ENCODE data around the gene NFE2L3. TPM values are rescaled to one million over a fixed set of nuclear protein-coding genes. Genes with fewer than 3 reads are reported as not detected.
A peak's percentile ranks its signal among the peaks of the same experiment; 100 is the strongest.
"Not testable (repeated sequence)": the region's sequence is repeated elsewhere in the genome, so short reads cannot be mapped to it uniquely, and the experiment has no call there.

NFE2L3 gene
- total RNA-seq, 1 donor from 2014 or later: 42.1 TPM

GRCh38 chr7:26181474-26182227 is 29.7 kb downstream of the NFE2L3 start:
- no peaks in the 10 kb centered on the region for H3K36me3 Mint-ChIP-seq (ENCODE audit: unreplicated experiment)
- no peak overlapping the region for H3K4me3 Mint-ChIP-seq (ENCODE audit: unreplicated experiment)
- peaks cover 7% of the 10 kb centered on the region for H3K9me3 Mint-ChIP-seq (ENCODE audit: unreplicated experiment)
- no peak for TF ChIP-seq CTCF (IDR thresholded peaks at IDR 0.05; ENCODE audit: partially characterized antibody, unreplicated experiment)
- H3K4me1 Mint-ChIP-seq (ENCODE audit: low read depth, unreplicated experiment): peaks cover 2% of the 10 kb centered on the region
- DNase-seq: no peak
- peaks cover 4% of the 10 kb centered on the region for H3K27me3 Mint-ChIP-seq (ENCODE audit: unreplicated experiment)
- H3K27ac Mint-ChIP-seq (ENCODE audit: unreplicated experiment): no peak overlapping the region

- Mint-ChIP-seq H3K9me3 (ENCODE audit: unreplicated experiment) (peaks cover 8% of the 10 kb centered on the region), H3K4me3 (ENCODE audit: unreplicated experiment) (no peak overlapping the region)
These were observed 30.3 kb downstream of the NFE2L3 start for GRCh38 chr7:26182283-26182682.

GRCh38 chr7:26182706-26183105 is 30.7 kb downstream of the NFE2L3 start:
- Mint-ChIP-seq H3K9me3 (ENCODE audit: unreplicated experiment) (peaks cover 8% of the 10 kb centered on the region), H3K27me3 (ENCODE audit: unreplicated experiment) (peaks cover 4% of the 10 kb centered on the region), H3K27ac (ENCODE audit: unreplicated experiment) (no peak overlapping the region), H3K36me3 (ENCODE audit: unreplicated experiment) (no peaks in the 10 kb centered on the region), H3K4me1 (ENCODE audit: low read depth, unreplicated experiment) (peaks cover 2% of the 10 kb centered on the region), H3K4me3 (ENCODE audit: unreplicated experiment) (no peak overlapping the region)
- DNase-seq: no peak
- TF ChIP-seq CTCF (IDR thresholded peaks at IDR 0.05; ENCODE audit: partially characterized antibody, unreplicated experiment): no peak

More at GRCh38 chr7:26182283-26182682, 30.3 kb downstream of the NFE2L3 start:
- Mint-ChIP-seq H3K27ac (ENCODE audit: unreplicated experiment) (no peak overlapping the region), H3K27me3 (ENCODE audit: unreplicated experiment) (peaks cover 4% of the 10 kb centered on the region), H3K4me1 (ENCODE audit: low read depth, unreplicated experiment) (peaks cover 2% of the 10 kb centered on the region), H3K36me3 (ENCODE audit: unreplicated experiment) (no peaks in the 10 kb centered on the region)
- TF ChIP-seq CTCF (IDR thresholded peaks at IDR 0.05; ENCODE audit: partially characterized antibody, unreplicated experiment): no peak
- no peak for DNase-seq

GRCh38 chr7:26183545-26184280 is 31.7 kb downstream of the NFE2L3 start:
- no peak for DNase-seq

GRCh38 chr7:26184281-26185101 is 32.5 kb downstream of the NFE2L3 start:
- not testable (repeated sequence) for DNase-seq; H3K4me3 Mint-ChIP-seq (ENCODE audit: unreplicated experiment); H3K4me1 Mint-ChIP-seq (ENCODE audit: low read depth, unreplicated experiment); H3K36me3 Mint-ChIP-seq (ENCODE audit: unreplicated experiment); H3K27me3 Mint-ChIP-seq (ENCODE audit: unreplicated experiment); H3K9me3 Mint-ChIP-seq (ENCODE audit: unreplicated experiment)
- peak overlapping the region; percentile 21 for H3K27ac Mint-ChIP-seq (ENCODE audit: unreplicated experiment)

More at GRCh38 chr7:26183545-26184280, 31.7 kb downstream of the NFE2L3 start:
- Mint-ChIP-seq H3K9me3 (ENCODE audit: unreplicated experiment) (peaks cover 8% of the 10 kb centered on the region), H3K4me1 (ENCODE audit: low read depth, unreplicated experiment) (peaks cover 2% of the 10 kb centered on the region), H3K27me3 (ENCODE audit: unreplicated experiment) (peaks cover 4% of the 10 kb centered on the region), H3K27ac (ENCODE audit: unreplicated experiment) (no peak overlapping the region), H3K36me3 (ENCODE audit: unreplicated experiment) (no peaks in the 10 kb centered on the region), H3K4me3 (ENCODE audit: unreplicated experiment) (no peak overlapping the region)
- no peak for TF ChIP-seq CTCF (IDR thresholded peaks at IDR 0.05; ENCODE audit: partially characterized antibody, unreplicated experiment)
